ENCODE data around the gene GRIA3.
"Not testable (repeated sequence)": the region's sequence is repeated elsewhere in the genome, so short reads cannot be mapped to it uniquely, and the experiment has no call there.

The GRIA3 gene

DNA sequence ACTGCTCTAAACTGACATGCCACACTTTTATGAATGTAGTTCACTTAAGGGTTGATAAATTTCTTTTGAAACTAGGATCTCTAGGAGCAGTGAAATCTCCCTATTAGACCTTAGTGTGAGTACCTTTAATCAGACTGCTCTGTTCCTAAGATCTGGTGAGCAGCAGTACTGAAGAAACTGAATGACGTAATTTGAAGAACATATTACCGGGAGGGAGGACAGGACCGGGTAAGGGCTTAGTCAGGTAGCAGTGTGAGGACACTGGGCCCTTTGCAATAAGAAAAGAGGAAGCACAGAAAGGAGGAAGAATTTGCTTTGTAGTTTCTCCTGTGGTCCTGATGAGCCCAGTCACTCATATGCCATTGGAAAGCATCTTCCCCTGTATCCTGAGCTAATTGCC, 293.6 kb downstream of the GRIA3 start:
- DNase-seq: no peak

DNA sequence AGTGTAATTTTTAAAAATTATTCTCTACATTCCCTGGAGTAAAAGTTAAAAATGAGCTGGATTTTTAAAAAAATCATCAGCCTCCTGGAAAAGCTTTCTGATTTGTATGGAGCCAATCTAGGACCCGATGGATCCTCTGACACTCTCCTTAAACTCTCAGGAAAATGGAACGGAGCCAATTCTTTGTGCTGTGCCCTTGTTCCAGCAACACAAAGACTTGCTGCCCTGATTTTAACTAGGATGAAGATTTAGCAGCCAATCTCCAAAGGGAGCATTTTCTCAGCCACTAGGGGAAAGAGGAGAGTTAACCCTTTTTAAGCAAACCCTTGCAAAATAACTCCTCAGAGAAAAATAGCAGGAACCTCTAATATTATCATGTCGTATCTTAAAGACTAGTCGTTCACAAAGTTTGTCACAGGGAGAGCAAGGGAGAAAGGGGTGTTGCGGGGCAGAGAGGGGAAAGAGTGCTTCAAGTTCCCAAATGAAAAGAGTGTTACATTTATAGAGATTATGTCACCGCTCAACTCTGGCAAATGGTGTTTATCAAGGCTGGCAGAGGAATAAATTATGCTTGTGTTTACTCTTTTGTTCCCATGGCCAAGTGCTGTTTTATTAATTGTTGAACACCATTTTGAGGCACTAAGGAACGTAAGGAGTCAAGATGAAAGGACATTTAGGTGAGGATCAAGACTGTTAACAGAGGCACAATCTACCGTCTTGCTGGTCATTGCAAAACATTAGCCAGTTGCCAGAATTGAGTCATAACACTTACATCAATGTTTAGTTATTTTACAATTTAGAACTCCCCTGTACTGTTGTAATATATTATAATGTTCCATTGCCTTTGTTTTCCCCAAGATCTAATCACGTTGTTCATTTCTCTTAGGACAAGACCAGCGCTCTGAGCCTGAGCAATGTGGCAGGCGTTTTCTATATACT, 298.1 kb downstream of the GRIA3 start:
- no peak for DNase-seq

DNA sequence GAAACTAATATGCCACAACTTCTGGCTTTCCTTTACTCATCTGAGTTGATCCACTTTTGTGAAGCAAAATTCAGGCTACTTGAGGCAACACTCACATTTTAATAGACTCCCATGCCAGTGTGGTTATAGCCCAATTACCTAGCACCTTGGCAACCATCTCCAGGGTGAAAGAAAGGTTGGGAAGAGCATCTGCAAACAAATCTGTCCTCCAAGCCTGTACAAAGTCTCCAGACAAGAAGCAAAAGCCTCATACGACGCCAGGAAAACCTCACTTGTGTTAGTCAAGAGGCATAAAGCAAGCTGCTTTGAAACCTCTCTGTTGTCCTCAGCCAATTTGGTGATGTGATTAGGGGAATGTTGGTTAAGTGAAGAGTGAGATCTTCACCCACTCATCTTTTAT, 302.2 kb downstream of the GRIA3 start:
- no peak for DNase-seq

DNA sequence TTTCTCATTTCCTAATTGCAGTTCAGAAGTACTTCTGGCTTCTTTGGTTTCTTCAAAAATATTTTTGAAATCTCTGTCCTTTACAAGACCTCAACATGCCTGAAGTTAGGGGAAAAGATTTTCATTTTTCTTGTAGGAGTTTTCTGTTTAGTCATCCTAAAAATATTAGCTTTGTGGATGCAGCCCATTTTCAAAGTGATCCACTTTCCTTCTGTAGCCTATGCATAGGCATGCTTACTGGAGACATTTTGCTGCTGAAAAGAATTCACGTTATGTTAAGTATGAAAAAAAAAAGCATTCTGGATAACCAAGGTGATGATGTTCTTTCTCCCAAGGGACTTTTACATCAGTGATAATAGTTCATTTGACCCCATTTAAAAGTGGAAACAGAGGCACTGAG, 303.2 kb downstream of the GRIA3 start:
- DNase-seq: no peak

DNA sequence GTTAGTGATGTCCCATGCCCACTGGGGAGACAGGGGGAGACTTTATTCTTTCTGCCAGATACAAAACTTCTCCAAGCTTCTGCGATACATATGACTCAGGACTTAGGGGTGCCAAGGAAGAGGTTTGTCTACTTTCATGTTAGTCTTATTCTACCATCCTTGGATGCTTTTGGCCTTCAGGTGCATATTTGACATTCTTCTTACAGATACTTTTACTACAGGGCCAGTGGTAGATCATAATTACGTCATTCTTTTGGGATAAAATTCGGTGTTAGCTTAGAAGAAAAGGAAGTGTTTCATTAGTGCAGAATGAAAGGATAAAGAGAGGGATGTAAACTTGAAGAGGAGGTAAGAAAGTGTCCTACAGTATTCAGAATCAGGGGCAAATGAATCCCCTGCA, 303.6 kb downstream of the GRIA3 start:
- no peak for DNase-seq

GRCh38 chrX:123489011-123489410, 304.9 kb downstream of the GRIA3 start:
- DNase-seq: no peak

GRCh38 chrX:123493857-123494256, 309.8 kb downstream of the GRIA3 start:
- DNase-seq: no peak

- DNase-seq: no peak
These were observed 315.7 kb downstream of the GRIA3 start for GRCh38 chrX:123499787-123500186.

GRCh38 chrX:123504047-123504446, 320.0 kb downstream of the GRIA3 start:
- no peak for DNase-seq

DNA sequence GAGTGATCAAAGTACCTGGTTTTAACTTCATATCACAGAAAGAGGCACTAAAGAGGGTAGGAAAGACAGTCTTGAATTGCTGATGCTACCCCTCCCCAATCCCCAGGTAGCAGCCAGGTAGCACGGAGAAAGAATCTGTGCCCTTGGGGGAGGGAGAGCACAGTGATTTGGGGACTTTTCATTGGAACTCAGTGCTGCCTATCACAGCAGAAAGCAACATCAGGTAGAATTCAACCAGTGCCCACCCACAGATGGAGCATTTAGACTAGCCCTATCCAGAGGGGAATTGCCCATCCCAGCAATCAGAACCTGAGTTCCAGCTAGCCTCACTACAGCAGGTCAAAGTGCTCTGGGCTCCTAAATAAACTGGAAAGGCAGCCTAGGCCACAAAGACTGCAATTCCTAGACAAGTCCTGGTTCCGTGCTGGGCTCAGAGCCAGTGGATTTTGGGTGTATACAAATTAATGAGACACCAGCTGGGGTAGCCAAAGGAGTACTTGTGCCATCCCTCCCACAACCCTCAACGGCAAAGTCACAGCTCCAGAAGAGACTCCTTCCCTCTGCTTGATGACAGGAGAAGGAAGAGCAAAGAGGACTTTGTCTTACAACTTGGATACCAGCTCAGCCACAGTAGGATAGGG, 320.7 kb downstream of the GRIA3 start:
- no peak for DNase-seq

- DNase-seq: no peak
These were observed 329.7 kb downstream of the GRIA3 start for GRCh38 chrX:123513585-123514278.

DNA sequence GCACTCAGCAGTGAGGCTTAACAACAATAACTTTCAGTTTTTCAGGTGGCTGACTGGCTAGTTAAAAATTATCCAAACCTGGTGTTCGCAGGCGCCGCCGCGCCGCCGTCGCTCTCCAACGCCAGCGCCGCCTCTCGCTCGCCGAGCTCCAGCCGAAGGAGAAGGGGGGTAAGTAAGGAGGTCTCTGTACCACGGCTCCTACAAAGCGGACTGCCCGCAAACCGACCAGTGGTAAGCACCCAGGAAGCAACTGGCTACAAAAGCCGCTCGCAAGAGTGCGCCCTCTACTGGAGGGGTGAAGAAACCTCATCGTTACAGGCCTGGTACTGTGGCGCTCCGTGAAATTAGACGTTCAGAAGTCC, 330.2 kb downstream of the GRIA3 start:
- DNase-seq: not testable (repeated sequence)

DNA sequence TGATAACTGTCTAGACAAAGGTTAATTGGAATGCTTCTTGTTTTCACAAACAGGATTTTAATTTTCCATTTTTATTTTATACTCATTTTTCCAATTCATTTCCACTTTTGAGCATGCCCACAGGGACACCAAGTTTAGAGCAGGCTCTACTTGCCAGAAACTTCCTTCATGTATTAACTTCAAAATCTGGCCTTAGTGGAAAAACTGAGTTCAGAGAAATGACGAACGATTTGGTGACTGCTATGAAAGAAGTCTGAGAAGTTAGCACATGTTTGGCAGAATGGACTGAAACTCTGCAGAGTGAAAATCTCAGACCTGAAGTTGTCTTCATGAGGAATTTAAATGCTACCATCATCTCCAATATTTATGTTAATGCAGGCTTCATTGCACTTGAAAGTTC, 334.7 kb downstream of the GRIA3 start:
- no peak for DNase-seq

- DNase-seq: no peak
These were observed 341.1 kb downstream of the GRIA3 start for GRCh38 chrX:123525123-123525725.

- DNase-seq: not testable (repeated sequence)
These were observed 346.6 kb downstream of the GRIA3 start for GRCh38 chrX:123530726-123531125.

Measured in NCI-H1092 treated with DMSO at 0.1 percent for 48 hours (cell line).